Endodermal cell (in vitro differentiated cells): ENCODE results near the gene F2RL1. TPM values are rescaled to one million over a fixed set of nuclear protein-coding genes. Genes with fewer than 3 reads are reported as not detected.
"Not testable (repeated sequence)": the region's sequence is repeated elsewhere in the genome, so short reads cannot be mapped to it uniquely, and the experiment has no call there.

Experiments used
- DNase-seq: peaks from one replicate; pipeline ENCODE4 v3.0.0-alpha.2; 2017
- H3K27ac ChIP-seq: 2 replicates; pipeline ENCODE4 v1.5.1; 2013; ENCODE audit warnings: mild to moderate bottlenecking, low read depth, low read length, moderate library complexity
- H3K27me3 ChIP-seq: 2 replicates; pipeline ENCODE4 v1.6.1; 2013; ENCODE audit warnings: mild to moderate bottlenecking, low read length, moderate library complexity; ENCODE audit not compliant: insufficient read depth, control insufficient read depth, poor library complexity, severe bottlenecking
- H3K36me3 ChIP-seq: 2 replicates; pipeline ENCODE4 v1.7.0; 2013; ENCODE audit warnings: mild to moderate bottlenecking, low read length, moderate library complexity; ENCODE audit not compliant: control insufficient read depth, insufficient read depth
- H3K4me1 ChIP-seq: one replicate; pipeline ENCODE4 v1.7.0; 2013; ENCODE audit warnings: low read length; ENCODE audit not compliant: control insufficient read depth, insufficient read depth
- H3K4me3 ChIP-seq: 2 replicates; pipeline ENCODE4 v1.5.1; 2013; ENCODE audit warnings: mild to moderate bottlenecking, low read length, moderate library complexity
- H3K9ac ChIP-seq: 2 replicates; pipeline ENCODE4 v1.6.1; 2013; ENCODE audit warnings: mild to moderate bottlenecking, low read length, moderate library complexity; ENCODE audit not compliant: poor library complexity, severe bottlenecking; ENCODE audit errors: extremely low read depth
- H3K9me3 ChIP-seq: 2 replicates; pipeline ENCODE4 v1.6.1; 2013; ENCODE audit warnings: mild to moderate bottlenecking, low read length, moderate library complexity; ENCODE audit not compliant: control insufficient read depth
- H3K27ac Mint-ChIP-seq: 2 replicates; pipeline ENCODE4 v1.8.0; 2020; ENCODE audit warnings: mixed read lengths
- H3K27me3 Mint-ChIP-seq: 2 replicates; pipeline ENCODE4 v1.8.0; 2021; ENCODE audit warnings: mild to moderate bottlenecking, mixed read lengths; ENCODE audit not compliant: insufficient read depth
- H3K36me3 Mint-ChIP-seq: 2 replicates; pipeline ENCODE4 v1.8.0; 2020; ENCODE audit warnings: low read depth, mixed read lengths
- H3K4me1 Mint-ChIP-seq: 2 replicates; pipeline ENCODE4 v1.8.0; 2020; ENCODE audit warnings: mixed read lengths
- H3K4me3 Mint-ChIP-seq: 2 replicates; pipeline ENCODE4 v1.8.0; 2020; ENCODE audit warnings: mild to moderate bottlenecking, moderate library complexity, mixed read lengths
- H3K9me3 Mint-ChIP-seq: 2 replicates; pipeline ENCODE4 v1.8.0; 2020; ENCODE audit warnings: mild to moderate bottlenecking, mixed read lengths
- CTCF ChIP-seq: fragments of 200-600 bp; sonication (generic); conservative IDR thresholded peaks from 2 replicates; pipeline ENCODE4 v1.5.0; 2021; ENCODE audit warnings: antibody characterized with exemption, mild to moderate bottlenecking
- WGBS, 2 experiments: methylation state at CpG; one replicate each; pipeline versions ENCODE4 v1.1.5 to v1.1.7; 2013; ENCODE audit warnings: missing lambda C conversion rate in 2 of 2, mixed read lengths in 1 of 2; ENCODE audit not compliant: insufficient coverage in 1 of 2, insufficient read length in 1 of 2; 5-methylcytosine and 5-hydroxymethylcytosine counted together
- total RNA-seq, 2 donors: library from RNA; stranded (reverse); fragmentation: NEBNext Ultra II Directional in 1 of 2; extraction: Animal tissue kit (Norgen Biotek cat#: 25700) in 1 of 2; gene quantifications; 2 replicates in 1 of 2; 3 replicates in 1 of 2; pipeline ENCODE4 v1.2.1, GENCODE V29; 2021

The F2RL1 gene
- total RNA-seq, 2 donors from 2014 or later, result 13.4 to 18.2 TPM

GRCh38 chr5:76855961-76856360 lies 37.1 kb downstream of the F2RL1 start:
- H3K4me3 Mint-ChIP-seq, result no peak overlapping the region
- Histone ChIP-seq H3K27ac (no peak overlapping the region), H3K27me3 (no peaks in the 10 kb centered on the region), H3K36me3 (no peaks in the 10 kb centered on the region), H3K4me3 (no peak overlapping the region), H3K9me3 (peaks cover 28% of the 10 kb centered on the region), H3K4me1 (no peaks in the 10 kb centered on the region), H3K9ac (no peak overlapping the region)
- no peaks in the 10 kb centered on the region for H3K27me3 Mint-ChIP-seq
- WGBS, 2 experiments, result 93 to 100% methylated on average over 1 to 3 of the region's 3 CpGs
- no peak for TF ChIP-seq CTCF
- peaks cover 18% of the 10 kb centered on the region for H3K9me3 Mint-ChIP-seq
- H3K27ac Mint-ChIP-seq, result no peak overlapping the region
- peaks cover 9% of the 10 kb centered on the region for H3K4me1 Mint-ChIP-seq
- DNase-seq, result no peak
- peaks cover 4% of the 10 kb centered on the region for H3K36me3 Mint-ChIP-seq

GRCh38 chr5:76856800-76857199 lies 38.0 kb downstream of the F2RL1 start:
- H3K9ac ChIP-seq, H3K27ac ChIP-seq, H3K27me3 Mint-ChIP-seq, H3K36me3 Mint-ChIP-seq, H3K36me3 ChIP-seq, H3K4me3 ChIP-seq, DNase-seq, H3K4me1 Mint-ChIP-seq, H3K27me3 ChIP-seq, H3K27ac Mint-ChIP-seq, H3K4me3 Mint-ChIP-seq, H3K4me1 ChIP-seq: not testable (repeated sequence)
- WGBS, 2 experiments, result 93 to 94% methylated on average over 4 of the region's 4 CpGs
- H3K9me3 ChIP-seq, result peaks cover 28% of the 10 kb centered on the region
- H3K9me3 Mint-ChIP-seq, result peaks cover 18% of the 10 kb centered on the region

- Histone ChIP-seq H3K9me3 (peaks cover 17% of the 10 kb centered on the region), H3K27me3 (no peaks in the 10 kb centered on the region), H3K27ac (no peak overlapping the region), H3K9ac (no peak overlapping the region), H3K4me1 (no peaks in the 10 kb centered on the region), H3K36me3 (no peaks in the 10 kb centered on the region), H3K4me3 (no peak overlapping the region)
- H3K4me1 Mint-ChIP-seq, result no peaks in the 10 kb centered on the region
- H3K9me3 Mint-ChIP-seq, result peaks cover 9% of the 10 kb centered on the region
- H3K27ac Mint-ChIP-seq, result no peak overlapping the region
- WGBS, 2 experiments, result 96% methylated on average over 6 to 10 of the region's 10 CpGs
- H3K4me3 Mint-ChIP-seq, result no peak overlapping the region
- H3K27me3 Mint-ChIP-seq, result no peaks in the 10 kb centered on the region
- TF ChIP-seq CTCF, result no peak
- H3K36me3 Mint-ChIP-seq, result peaks cover 4% of the 10 kb centered on the region
- DNase-seq, result no peak
Observed at GRCh38 chr5:76859591-76860247, 40.9 kb downstream of the F2RL1 start.

GRCh38 chr5:76861612-76862011 lies 42.8 kb downstream of the F2RL1 start:
- Histone ChIP-seq H3K4me1 (no peaks in the 10 kb centered on the region), H3K9me3 (no peaks in the 10 kb centered on the region), H3K36me3 (no peaks in the 10 kb centered on the region), H3K4me3 (no peak overlapping the region), H3K9ac (no peak overlapping the region), H3K27me3 (no peaks in the 10 kb centered on the region), H3K27ac (no peak overlapping the region)
- no peaks in the 10 kb centered on the region for H3K36me3 Mint-ChIP-seq
- no peaks in the 10 kb centered on the region for H3K9me3 Mint-ChIP-seq
- no peak for DNase-seq
- no peaks in the 10 kb centered on the region for H3K27me3 Mint-ChIP-seq
- no peak overlapping the region for H3K4me3 Mint-ChIP-seq
- TF ChIP-seq CTCF, result no peak
- 92 to 96% methylated on average over 4 to 5 of the region's 5 CpGs for WGBS, 2 experiments
- H3K4me1 Mint-ChIP-seq, result no peaks in the 10 kb centered on the region
- H3K27ac Mint-ChIP-seq, result no peak overlapping the region
